GM18505 (cell line): ENCODE measurements around the gene ELMO1.

Source experiments
- ATAC-seq: cut with Tn5 transposase; IDR thresholded peaks from one replicate; pipeline ENCODE4 v1.9.1; 2021; ENCODE audit not compliant: unreplicated experiment
- POLR2A ChIP-seq: IDR thresholded peaks from 4 replicates; pipeline ENCODE4 v1.6.1; 2011; ENCODE audit warnings: borderline replicate concordance; ENCODE audit not compliant: insufficient read depth, insufficient read length; ENCODE audit errors: extremely low read depth

The ELMO1 gene

GRCh38 chr7:37070031-37070430, 378.6 kb downstream of the ELMO1 start:
- no peak for ATAC-seq
- no peak for TF ChIP-seq POLR2A

- ATAC-seq: no peak
- TF ChIP-seq POLR2A: no peak
Observed at GRCh38 chr7:37069336-37069735, 379.3 kb downstream of the ELMO1 start.

DNA sequence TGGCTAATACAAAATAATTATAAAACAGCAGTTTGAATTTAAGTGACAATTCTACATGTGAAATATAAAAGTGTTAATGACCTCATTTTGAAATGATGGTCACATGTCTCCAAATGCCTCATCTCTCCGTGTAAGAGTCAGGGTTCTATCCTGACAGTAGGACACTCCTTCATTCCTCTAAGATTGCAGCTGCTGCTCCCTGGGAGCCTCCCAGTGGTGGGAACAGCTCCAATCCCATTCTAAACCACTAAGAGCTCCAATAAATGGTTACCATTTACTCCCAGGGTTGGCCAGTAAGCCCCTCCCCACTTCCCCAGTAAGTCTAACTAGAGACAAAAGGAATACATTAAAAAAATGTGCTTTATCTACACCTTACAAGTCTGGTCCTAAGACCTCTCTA, 379.8 kb downstream of the ELMO1 start:
- no peak for TF ChIP-seq POLR2A
- ATAC-seq: no peak

DNA sequence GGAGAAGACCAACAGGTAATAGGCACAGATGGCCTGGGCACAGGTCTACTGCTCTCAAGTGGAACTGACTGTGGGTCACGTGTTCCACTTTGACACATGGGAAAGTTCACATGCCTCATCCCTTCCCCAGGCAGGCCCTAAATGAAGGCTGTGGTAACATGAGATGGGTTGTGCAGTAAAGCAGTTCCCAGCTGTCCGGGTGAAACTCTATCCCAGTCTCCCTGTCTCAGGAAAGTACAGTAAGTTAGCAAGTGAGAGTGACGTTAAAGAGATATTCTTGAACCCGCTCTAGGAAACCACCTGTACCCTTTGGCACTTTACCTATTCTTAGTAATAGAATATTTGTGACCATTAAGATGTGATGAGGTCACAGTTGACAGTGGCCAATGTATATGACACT, 380.6 kb downstream of the ELMO1 start:
- no peak for ATAC-seq
- no peak for TF ChIP-seq POLR2A

DNA sequence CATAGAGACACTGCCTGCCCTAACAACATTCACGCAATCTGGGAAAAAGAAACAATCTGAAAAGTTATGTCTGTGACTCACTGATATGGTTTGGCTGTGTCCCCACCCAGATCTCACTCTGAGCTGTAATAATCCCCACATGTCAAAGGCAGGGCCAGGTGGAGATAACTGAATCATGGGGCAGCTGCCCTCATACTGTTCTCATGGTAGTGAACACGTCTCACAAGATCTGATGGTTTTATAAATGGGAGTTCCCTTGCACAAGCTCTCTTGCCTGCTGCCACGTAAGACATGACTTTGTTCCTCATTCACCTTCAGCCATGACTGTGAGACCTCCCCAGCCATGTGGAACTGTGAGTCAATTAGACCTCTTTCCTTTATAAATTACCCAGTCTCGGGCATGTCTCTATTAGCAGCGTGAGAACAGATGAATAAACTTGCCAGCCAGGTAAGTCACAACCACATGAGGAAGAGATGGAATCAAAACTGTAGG, 382.8 kb downstream of the ELMO1 start:
- no peak for TF ChIP-seq POLR2A
- ATAC-seq: peak; percentile 59

DNA sequence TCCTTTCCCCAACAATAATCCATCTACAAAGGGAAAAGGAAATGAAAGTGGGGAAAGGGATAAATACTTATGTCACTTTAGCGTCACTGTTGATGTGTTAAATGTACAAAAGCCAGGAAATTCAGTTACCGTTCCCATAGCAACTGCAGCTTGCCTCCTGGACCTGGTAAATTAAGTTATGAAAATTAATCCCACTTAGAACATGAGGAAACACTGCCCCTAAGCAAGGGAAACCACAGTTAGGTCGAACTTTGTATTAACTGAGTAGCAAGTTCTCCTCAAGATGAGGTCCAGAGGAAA, 386.2 kb downstream of the ELMO1 start:
- ATAC-seq: no peak
- no peak for TF ChIP-seq POLR2A

DNA sequence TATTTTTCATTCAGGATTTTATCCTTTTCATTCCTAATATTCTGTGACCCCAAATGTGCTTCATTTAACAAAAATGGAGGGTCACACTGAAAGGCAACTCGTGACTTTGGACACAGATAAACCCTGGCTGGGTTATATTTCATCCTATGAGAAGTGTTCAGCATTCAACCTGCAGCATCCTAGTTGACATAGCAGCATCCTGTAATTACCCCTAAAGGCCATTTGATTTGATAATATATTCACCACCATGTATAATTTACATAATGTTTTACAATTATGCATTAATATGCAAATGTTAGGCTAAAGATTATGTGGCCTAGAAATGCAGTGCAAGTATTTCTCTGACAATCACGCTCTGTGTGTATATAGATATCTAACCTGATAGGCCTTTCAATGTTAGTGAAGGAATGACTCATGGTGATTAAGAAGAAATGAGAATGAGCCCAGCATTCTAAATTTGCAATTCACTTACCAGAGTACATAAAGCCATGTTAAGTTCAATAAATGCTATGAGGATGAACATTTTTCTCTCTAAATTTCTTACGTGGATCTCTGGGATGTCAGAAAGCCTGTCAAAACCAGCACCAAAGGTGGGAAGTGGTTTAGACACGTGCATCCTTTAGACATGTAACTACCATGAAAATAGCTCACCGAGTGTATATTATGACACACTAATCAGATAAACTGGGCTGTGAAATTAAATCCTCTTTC, 386.7 kb downstream of the ELMO1 start:
- no peak for ATAC-seq
- no peak for TF ChIP-seq POLR2A

- no peak for TF ChIP-seq POLR2A
- ATAC-seq: no peak
Observed at GRCh38 chr7:37056234-37056912, 392.3 kb downstream of the ELMO1 start.

- no peak for TF ChIP-seq POLR2A
- ATAC-seq: no peak
Observed at GRCh38 chr7:37054624-37055241, 393.9 kb downstream of the ELMO1 start.

DNA sequence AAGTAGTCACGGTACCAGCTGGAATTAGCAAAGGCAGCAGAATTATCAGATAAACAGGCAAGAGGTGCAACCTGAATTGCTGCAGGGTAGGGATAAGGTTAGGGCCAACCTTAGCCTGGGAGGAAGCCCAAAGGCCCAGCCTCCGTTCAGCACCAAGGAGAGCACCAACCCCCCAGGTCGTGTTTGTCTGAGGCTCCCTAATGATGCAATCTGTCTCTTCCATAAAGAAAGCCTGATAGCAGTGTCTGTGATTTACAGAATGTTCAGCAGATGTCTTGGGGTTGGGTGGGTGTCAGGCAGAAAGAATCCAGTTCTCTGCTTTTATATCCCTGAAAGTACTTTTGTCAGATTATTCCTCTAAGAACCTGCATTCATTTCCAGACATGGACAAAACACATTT, 396.0 kb downstream of the ELMO1 start:
- ATAC-seq: no peak

GRCh38 chr7:37050801-37051200, 397.9 kb downstream of the ELMO1 start:
- ATAC-seq: no peak
- TF ChIP-seq POLR2A: no peak

More for the DNA sequence above, 396.0 kb downstream of the ELMO1 start:
- TF ChIP-seq POLR2A: no peak

- TF ChIP-seq POLR2A: no peak
- ATAC-seq: no peak
Observed at GRCh38 chr7:37048674-37049073, 400.0 kb downstream of the ELMO1 start.

- no peak for ATAC-seq
Observed at GRCh38 chr7:37047260-37047659, 401.4 kb downstream of the ELMO1 start.

DNA sequence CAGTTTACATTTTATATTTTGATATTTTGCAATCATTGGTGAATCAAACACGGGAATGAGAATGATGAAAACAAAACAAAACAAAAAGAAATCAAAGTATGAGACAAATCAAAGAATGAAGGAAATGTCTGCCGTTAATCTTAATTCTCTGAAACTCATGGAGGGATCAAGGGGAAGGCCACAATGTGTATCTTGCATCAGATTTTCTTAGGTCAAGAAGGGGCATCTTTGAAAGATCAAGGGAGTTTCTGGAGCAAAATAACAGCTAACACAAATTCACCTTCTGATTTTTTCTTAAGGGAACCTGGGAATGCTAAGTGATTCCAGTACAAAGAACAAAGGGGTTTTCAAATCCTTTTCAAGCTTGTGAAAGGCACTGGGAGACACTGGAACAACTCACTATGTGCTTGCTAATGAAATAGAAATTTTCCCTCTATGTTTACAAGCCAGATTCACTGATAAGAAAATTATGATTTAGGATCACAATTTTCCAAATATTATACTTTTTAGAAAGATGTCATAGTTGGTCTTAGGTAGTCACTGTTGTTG, 402.1 kb downstream of the ELMO1 start:
- no peak for TF ChIP-seq POLR2A
- no peak for ATAC-seq

More at GRCh38 chr7:37047260-37047659, 401.4 kb downstream of the ELMO1 start:
- no peak for TF ChIP-seq POLR2A
